Measurements from ENCODE around the gene ST6GALNAC4. TPM values are rescaled to one million over a fixed set of nuclear protein-coding genes. Genes with fewer than 3 reads are reported as not detected.

Gene ST6GALNAC4
- total RNA-seq, 1 donor from 2014 or later, result 31.6 TPM

GRCh38 chr9:127897193-127897692, 19.6 kb downstream of the ST6GALNAC4 start:
- Mint-ChIP-seq H3K27me3 (ENCODE audit: insufficient read depth) (no peaks in the 10 kb centered on the region), H3K36me3 (ENCODE audit: low read depth) (peaks cover 51% of the 10 kb centered on the region), H3K27ac (no peak overlapping the region), H3K9me3 (peaks cover 14% of the 10 kb centered on the region), H3K4me1 (ENCODE audit: low read depth) (peaks cover 31% of the 10 kb centered on the region), H3K4me3 (peak overlapping the region; percentile 42)
- intact Hi-C loops (cut with micrococcal nuclease), result no loop called here
- DNase-seq (ENCODE audit: low spot score), result no peak

DNA sequence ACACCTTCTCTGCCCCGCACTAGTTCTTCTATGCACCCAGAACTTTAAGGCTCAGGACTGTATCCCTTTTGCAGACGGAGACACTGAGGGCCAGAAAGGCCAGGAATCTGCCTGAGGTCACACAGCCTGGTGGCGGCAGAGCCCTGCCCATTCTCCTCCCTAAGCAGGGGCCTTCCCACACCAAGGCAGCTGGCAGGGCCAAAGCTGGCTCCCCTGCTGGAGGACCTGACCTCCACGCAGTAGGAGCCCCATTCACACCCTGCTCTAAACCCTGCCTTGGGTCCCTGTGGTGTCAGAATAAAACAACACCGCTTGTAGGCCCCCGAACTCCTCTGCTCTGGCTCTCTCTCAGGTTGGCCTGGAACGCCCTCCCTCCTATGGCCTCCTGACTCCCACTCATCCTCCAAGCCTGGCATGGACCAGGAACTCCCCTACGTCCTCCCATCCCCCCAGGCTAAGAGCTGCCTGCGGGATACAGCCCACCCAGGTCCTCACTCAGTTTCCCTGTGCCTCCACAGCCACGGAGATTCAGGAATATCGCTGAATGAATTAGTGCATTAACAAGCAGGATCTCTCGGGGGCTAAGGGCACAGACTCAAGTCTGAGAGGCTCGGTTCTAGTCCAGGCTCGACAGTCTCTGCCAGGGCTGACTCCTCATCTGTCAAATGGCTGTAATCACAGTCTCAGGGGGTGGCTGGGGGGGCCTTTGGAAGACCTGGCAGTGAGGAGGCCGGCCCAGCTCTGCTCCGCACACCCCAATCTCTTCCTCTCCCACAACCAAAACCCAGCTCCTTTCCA, 20.2 kb downstream of the ST6GALNAC4 start:
- H3K36me3 Mint-ChIP-seq (ENCODE audit: low read depth), result peaks cover 52% of the 10 kb centered on the region
- no peak overlapping the region for H3K27ac Mint-ChIP-seq
- H3K9me3 Mint-ChIP-seq, result peaks cover 14% of the 10 kb centered on the region
- no peak overlapping the region for H3K4me3 Mint-ChIP-seq
- peaks cover 29% of the 10 kb centered on the region for H3K4me1 Mint-ChIP-seq (ENCODE audit: low read depth)
- H3K27me3 Mint-ChIP-seq (ENCODE audit: insufficient read depth), result no peaks in the 10 kb centered on the region
- DNase-seq (ENCODE audit: low spot score), result no peak
- intact Hi-C loops (cut with micrococcal nuclease), result no loop called here

DNA sequence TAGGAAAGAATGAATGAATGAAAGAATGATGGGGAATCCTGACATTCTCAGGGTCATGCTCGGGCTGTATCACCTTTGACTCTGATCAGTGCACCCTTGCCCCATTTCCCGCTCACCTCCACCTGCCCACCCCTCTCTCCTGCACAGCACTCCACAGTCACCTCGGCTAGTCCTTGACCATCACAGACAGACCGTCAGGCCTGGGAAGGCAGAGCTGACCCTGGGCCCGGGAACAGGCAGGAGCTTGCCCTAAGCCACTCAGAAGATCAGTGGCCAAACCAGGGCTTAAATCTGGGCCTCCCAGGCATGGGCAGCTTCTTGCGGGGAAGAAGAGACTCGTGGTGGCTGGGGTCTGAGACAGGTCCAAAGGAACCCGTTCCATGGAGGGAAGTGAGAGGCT, 21.0 kb downstream of the ST6GALNAC4 start:
- Mint-ChIP-seq H3K27ac (no peak overlapping the region), H3K4me3 (no peak overlapping the region), H3K9me3 (peaks cover 14% of the 10 kb centered on the region), H3K27me3 (ENCODE audit: insufficient read depth) (no peaks in the 10 kb centered on the region), H3K36me3 (ENCODE audit: low read depth) (peaks cover 54% of the 10 kb centered on the region), H3K4me1 (ENCODE audit: low read depth) (peaks cover 25% of the 10 kb centered on the region)
- intact Hi-C loops (cut with micrococcal nuclease), result no loop called here
- DNase-seq (ENCODE audit: low spot score), result no peak

DNA sequence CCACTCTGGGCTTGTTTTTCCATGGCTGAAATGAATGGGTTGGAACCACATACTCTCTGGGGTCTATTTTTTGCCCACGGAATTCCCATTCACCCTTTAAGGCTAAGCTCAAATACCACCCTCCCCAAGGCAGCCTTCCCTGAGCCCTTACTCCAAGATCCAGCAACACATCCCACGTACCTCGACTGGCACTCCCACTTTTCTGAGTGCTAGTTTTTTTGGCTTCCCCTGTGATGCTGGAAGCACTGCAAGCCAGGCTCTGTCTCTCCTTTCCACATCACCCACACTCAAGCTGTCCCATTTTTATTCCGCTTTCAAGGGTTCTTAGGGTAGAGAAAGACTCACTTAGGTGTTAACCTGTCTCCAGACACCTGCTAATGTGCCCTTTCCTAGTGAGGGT, 23.4 kb downstream of the ST6GALNAC4 start:
- Mint-ChIP-seq H3K27ac (no peak overlapping the region), H3K27me3 (ENCODE audit: insufficient read depth) (no peaks in the 10 kb centered on the region), H3K4me1 (ENCODE audit: low read depth) (peaks cover 22% of the 10 kb centered on the region), H3K4me3 (no peak overlapping the region), H3K36me3 (ENCODE audit: low read depth) (peaks cover 62% of the 10 kb centered on the region), H3K9me3 (peaks cover 14% of the 10 kb centered on the region)
- DNase-seq (ENCODE audit: low spot score), result no peak
- intact Hi-C loops (cut with micrococcal nuclease), result no loop called here

DNA sequence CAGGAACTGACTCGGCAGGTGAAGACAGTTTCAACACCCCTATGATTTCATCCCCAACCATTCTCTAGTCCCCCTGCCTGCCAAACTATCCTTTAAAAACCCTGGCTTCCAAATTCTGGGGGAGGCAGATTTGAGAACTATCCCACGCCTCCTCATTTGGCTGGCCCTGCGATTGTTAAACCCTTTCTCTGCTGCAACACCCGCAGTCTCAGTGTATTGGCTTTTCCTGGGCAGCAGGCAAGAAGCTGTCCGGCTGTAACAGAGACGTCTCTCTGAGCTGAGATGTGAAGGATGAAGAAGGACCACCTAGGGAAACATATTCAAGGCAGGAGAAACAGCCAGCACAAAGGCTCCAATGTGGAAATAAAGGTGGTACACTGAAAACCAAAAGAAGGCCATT, 24.0 kb downstream of the ST6GALNAC4 start:
- Mint-ChIP-seq H3K36me3 (ENCODE audit: low read depth) (peaks cover 62% of the 10 kb centered on the region), H3K4me1 (ENCODE audit: low read depth) (peaks cover 20% of the 10 kb centered on the region), H3K27ac (no peak overlapping the region), H3K4me3 (no peak overlapping the region), H3K27me3 (ENCODE audit: insufficient read depth) (no peaks in the 10 kb centered on the region), H3K9me3 (peaks cover 14% of the 10 kb centered on the region)
- DNase-seq (ENCODE audit: low spot score), result no peak
- intact Hi-C loops (cut with micrococcal nuclease), result no loop called here

GRCh38 chr9:127890053-127890452, 26.8 kb downstream of the ST6GALNAC4 start:
- H3K9me3 Mint-ChIP-seq, result peaks cover 8% of the 10 kb centered on the region
- peaks cover 20% of the 10 kb centered on the region for H3K4me1 Mint-ChIP-seq (ENCODE audit: low read depth)
- H3K27me3 Mint-ChIP-seq (ENCODE audit: insufficient read depth), result no peaks in the 10 kb centered on the region
- H3K36me3 Mint-ChIP-seq (ENCODE audit: low read depth), result peaks cover 58% of the 10 kb centered on the region
- no peak overlapping the region for H3K4me3 Mint-ChIP-seq
- no peak for DNase-seq (ENCODE audit: low spot score)
- intact Hi-C loops (cut with micrococcal nuclease), result no loop called here
- H3K27ac Mint-ChIP-seq, result no peak overlapping the region

GRCh38 chr9:127887792-127888191, 29.0 kb downstream of the ST6GALNAC4 start:
- peaks cover 20% of the 10 kb centered on the region for H3K4me1 Mint-ChIP-seq (ENCODE audit: low read depth)
- intact Hi-C loops (cut with micrococcal nuclease), result no loop called here
- no peak overlapping the region for H3K4me3 Mint-ChIP-seq
- H3K27ac Mint-ChIP-seq, result no peak overlapping the region
- no peaks in the 10 kb centered on the region for H3K27me3 Mint-ChIP-seq (ENCODE audit: insufficient read depth)
- no peak for DNase-seq (ENCODE audit: low spot score)
- H3K36me3 Mint-ChIP-seq (ENCODE audit: low read depth), result peaks cover 47% of the 10 kb centered on the region
- no peaks in the 10 kb centered on the region for H3K9me3 Mint-ChIP-seq

DNA sequence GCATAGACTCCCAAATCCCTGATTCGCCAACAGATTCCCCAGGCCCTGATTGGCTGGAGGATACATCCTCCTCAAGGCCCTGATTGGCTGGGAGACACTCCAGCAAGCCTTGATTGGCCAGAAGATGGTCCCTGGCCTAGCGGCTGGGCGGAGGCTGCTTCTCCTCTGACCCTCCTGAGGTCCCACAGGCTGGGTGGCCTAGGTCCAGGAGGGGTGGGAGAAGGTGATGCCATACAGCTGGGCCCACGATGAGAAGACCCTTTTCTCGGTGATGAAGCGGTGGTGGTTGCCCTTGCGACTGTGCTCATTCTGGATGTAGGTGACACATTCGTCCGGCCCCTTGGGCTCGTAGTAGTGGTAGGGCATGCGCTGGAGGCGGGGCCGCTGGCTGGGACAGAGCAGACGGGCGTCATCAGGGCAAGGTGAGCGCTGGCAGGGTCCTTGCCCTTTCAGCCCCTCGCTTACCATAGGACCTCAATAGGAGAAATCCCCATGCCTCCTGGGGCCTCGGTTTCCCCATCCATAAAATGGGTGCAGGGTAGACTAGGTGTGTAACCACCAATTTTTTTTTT, 30.4 kb downstream of the ST6GALNAC4 start:
- Mint-ChIP-seq H3K27me3 (ENCODE audit: insufficient read depth) (no peaks in the 10 kb centered on the region), H3K4me1 (ENCODE audit: low read depth) (peaks cover 15% of the 10 kb centered on the region), H3K9me3 (no peaks in the 10 kb centered on the region), H3K36me3 (ENCODE audit: low read depth) (peaks cover 44% of the 10 kb centered on the region), H3K27ac (no peak overlapping the region), H3K4me3 (no peak overlapping the region)
- intact Hi-C loops (cut with micrococcal nuclease), result no loop called here
- no peak for DNase-seq (ENCODE audit: low spot score)

GRCh38 chr9:127885508-127886281, 31.1 kb downstream of the ST6GALNAC4 start:
- Mint-ChIP-seq H3K27ac (no peak overlapping the region), H3K4me1 (ENCODE audit: low read depth) (peaks cover 15% of the 10 kb centered on the region), H3K36me3 (ENCODE audit: low read depth) (peaks cover 39% of the 10 kb centered on the region), H3K27me3 (ENCODE audit: insufficient read depth) (no peaks in the 10 kb centered on the region), H3K4me3 (no peak overlapping the region), H3K9me3 (no peaks in the 10 kb centered on the region)
- intact Hi-C loops (cut with micrococcal nuclease), result no loop called here
- DNase-seq (ENCODE audit: low spot score), result no peak

- no peak overlapping the region for H3K27ac Mint-ChIP-seq
- peaks cover 15% of the 10 kb centered on the region for H3K4me1 Mint-ChIP-seq (ENCODE audit: low read depth)
- no peak for DNase-seq (ENCODE audit: low spot score)
- H3K36me3 Mint-ChIP-seq (ENCODE audit: low read depth), result peaks cover 34% of the 10 kb centered on the region
- intact Hi-C loops (cut with micrococcal nuclease), result loop anchor here (5.0 kb wide), 1 partner anchor 32 kb away; the partner anchor contains the start of gene ST6GALNAC4
- H3K9me3 Mint-ChIP-seq, result no peaks in the 10 kb centered on the region
- H3K27me3 Mint-ChIP-seq (ENCODE audit: insufficient read depth), result no peaks in the 10 kb centered on the region
- no peak overlapping the region for H3K4me3 Mint-ChIP-seq
Observed at GRCh38 chr9:127884976-127885490, 31.8 kb downstream of the ST6GALNAC4 start.

GRCh38 chr9:127884427-127884911, 32.4 kb downstream of the ST6GALNAC4 start:
- no peaks in the 10 kb centered on the region for H3K9me3 Mint-ChIP-seq
- no peak overlapping the region for H3K27ac Mint-ChIP-seq
- H3K27me3 Mint-ChIP-seq (ENCODE audit: insufficient read depth), result no peaks in the 10 kb centered on the region
- H3K4me3 Mint-ChIP-seq, result no peak overlapping the region
- intact Hi-C loops (cut with micrococcal nuclease), result loop anchor here (5.0 kb wide), 1 partner anchor 33 kb away; the partner anchor contains the start of gene ST6GALNAC4
- peaks cover 33% of the 10 kb centered on the region for H3K36me3 Mint-ChIP-seq (ENCODE audit: low read depth)
- no peak for DNase-seq (ENCODE audit: low spot score)
- H3K4me1 Mint-ChIP-seq (ENCODE audit: low read depth), result peaks cover 15% of the 10 kb centered on the region

GRCh38 chr9:127883959-127884358, 32.9 kb downstream of the ST6GALNAC4 start:
- no peaks in the 10 kb centered on the region for H3K27me3 Mint-ChIP-seq (ENCODE audit: insufficient read depth)

More at GRCh38 chr9:127883959-127884358, 32.9 kb downstream of the ST6GALNAC4 start:
- peaks cover 15% of the 10 kb centered on the region for H3K4me1 Mint-ChIP-seq (ENCODE audit: low read depth)
- peaks cover 35% of the 10 kb centered on the region for H3K36me3 Mint-ChIP-seq (ENCODE audit: low read depth)
- H3K27ac Mint-ChIP-seq, result no peak overlapping the region
- H3K4me3 Mint-ChIP-seq, result no peak overlapping the region
- H3K9me3 Mint-ChIP-seq, result no peaks in the 10 kb centered on the region
- DNase-seq (ENCODE audit: low spot score), result no peak
- intact Hi-C loops (cut with micrococcal nuclease), result loop anchor here (5.0 kb wide), 1 partner anchor 33 kb away; the partner anchor contains the start of gene ST6GALNAC4
